Fibroblast of skin of abdomen (primary cell): Measurements from ENCODE around the gene YWHAG. TPM values are rescaled to one million over a fixed set of nuclear protein-coding genes. Genes with fewer than 3 reads are reported as not detected.
"Not testable (repeated sequence)": the region's sequence is repeated elsewhere in the genome, so short reads cannot be mapped to it uniquely, and the experiment has no call there.

Source experiments
- DNase-seq: peaks from one replicate; pipeline ENCODE4 v3.0.0-alpha.2; 2013
- polyA plus RNA-seq, 2 experiments: library from polyadenylated mRNA; unstranded; fragments of 120-200 nt; gene quantifications; one replicate each; pipeline ENCODE4 v1.2.1, GENCODE V29; 2013; ENCODE audit not compliant: insufficient read length in 2 of 2

YWHAG gene
- polyA plus RNA-seq (2013, experiment 1 of 2; ENCODE audit: insufficient read length) = 168 TPM
- 166 TPM for polyA plus RNA-seq (2013, experiment 2 of 2; ENCODE audit: insufficient read length)

DNA sequence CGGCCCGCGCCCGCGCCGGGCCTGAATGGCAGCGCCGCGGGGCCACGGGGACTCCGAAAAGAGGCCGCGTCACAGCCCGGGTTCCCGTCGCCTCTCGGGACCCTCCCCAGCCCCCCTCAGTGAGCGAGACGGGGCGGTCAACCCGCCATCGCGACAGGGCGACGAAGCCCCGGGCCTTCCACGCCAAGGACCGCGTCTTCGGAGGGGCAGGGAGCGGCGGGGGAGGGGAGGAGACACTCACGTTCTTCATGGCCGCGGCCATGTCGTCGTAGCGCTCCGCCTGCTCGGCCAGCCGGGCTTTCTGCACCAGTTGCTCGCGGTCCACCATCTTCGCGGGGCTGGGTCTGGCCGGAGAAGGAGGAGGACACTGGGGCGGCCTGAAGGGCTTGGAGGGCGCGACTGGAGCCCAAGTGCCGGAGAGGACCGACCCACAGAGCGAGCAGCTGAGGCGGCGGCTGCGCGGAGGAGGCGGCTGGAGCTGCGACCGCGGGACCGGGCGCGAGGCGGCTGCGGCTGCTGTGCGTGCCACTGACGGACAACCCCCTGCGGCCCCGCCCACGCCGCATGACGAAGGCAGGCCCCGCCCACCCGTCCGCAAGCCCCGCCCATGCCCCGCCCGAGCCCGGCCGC is at the start of gene YWHAG:
Gene YWHAG (minus strand): TSS at position 511 of the 630 bp plus-strand sequence. CDS start 183 bp downstream, at position 328.
- peak; percentile 88 for DNase-seq

DNA sequence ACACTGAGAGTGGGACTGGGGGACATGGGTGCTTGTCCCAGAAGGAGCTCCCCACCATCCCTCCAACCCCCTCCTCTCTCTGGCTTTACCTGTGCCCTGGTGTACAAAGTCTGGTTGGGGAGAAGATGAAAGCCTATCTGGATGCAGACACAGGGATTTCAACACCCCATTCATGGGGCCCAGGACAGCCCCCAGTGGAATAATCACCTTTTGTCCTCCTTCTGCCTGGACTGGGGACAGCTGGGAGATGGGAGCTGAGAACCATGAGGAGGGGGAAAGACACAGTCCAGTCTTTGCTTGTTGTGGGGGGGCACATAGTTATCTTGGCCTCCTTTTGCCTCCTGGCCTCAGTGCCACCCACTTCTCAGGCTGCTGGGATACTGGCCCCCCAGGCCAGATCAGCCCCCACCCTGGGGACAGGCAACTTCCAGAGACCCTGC is 49.4 kb upstream of the YWHAG start:
- DNase-seq = no peak

DNA sequence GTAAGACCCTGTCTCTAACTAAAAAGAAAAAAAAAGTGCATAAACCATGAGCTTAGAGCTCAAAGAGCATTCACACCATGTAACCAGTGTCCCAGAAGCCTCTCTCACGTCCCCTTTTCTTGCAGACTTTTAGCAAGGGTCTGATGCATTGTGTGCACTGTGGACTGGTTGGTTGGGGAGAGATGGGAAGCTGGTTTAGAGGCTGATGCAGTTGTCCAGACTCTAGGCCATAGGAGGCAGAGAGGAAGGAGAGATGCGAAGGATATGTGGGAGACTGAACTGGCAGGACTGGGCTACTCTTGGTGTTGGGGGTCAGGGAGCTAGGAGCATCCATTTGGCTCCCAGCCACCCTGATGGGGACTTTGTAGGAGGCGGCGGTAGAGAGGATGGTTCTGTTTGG is 48.9 kb upstream of the YWHAG start:
- DNase-seq = no peak

DNA sequence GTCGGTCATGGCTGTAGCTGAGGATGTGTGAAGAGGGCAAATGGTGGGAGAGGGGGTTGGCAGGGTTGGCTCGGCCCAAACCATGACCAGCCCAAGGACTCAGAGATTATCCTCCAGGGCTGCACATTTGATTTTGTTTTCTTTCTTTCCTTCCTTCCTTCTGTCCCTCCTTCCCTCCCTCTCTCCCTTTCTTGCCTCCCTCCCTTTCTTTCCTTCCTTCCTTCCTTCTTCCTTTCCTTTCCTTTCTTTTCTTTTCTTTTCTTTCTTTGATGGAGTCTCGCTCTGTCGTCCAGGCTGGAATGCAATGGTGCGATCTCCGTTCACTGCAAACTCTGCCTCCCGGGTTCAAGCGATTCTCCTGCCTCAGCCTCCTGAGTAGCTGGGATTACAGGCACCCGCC is 46.9 kb upstream of the YWHAG start:
- no peak for DNase-seq

DNA sequence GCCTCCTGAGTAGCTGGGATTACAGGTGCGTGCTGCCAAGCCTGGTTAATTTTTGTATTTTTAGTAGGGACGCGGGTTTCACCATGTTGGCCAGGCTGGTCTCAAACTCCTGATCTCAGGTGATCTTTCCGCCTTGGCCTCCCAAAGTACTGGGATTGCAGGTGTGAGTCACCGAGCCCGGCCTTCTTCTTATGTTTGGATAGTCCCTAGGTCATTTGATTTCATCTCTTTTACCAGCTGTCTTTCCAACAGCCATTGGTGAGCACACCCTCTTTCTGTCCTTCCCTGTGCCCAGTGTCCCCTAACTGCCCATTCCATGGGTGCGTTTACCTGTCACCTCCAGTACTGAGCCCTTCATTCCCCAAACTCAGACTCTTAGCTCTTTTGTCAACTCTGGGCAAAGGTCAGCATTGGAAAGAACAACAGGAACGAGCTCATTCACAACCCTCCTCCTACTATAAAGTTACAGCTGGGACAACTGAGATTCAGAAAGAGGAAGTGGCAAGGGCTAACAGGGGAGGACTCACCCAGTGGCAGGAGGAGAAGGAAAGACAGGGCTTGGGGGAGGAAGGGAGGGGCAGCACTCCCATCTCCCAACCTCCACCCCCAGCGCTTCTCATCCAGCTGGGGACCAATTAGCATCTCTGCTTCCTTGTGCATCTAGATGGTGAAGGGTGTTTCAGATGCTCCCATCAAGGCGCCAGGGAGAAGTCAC is 45.1 kb upstream of the YWHAG start:
- no peak for DNase-seq

DNA sequence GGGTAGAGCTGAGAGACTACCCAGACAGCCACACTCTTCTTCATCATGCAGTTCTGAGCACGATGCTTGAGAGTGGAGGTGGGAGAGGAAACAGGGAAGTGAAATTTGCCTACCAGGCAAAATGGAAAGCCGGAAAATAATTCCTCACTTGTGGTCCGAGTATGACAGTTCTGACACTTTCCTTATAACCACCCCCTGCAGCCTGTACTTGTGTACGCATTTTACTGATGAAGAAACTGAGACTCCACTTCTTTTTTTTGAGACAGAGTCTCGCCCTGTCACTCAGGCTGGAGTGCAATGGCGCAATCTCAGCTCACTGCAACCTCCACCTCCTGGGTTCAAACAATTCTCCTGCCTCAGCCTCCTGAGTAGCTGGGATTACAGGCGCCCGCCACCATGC is 44.3 kb upstream of the YWHAG start:
- not testable (repeated sequence) for DNase-seq

DNA sequence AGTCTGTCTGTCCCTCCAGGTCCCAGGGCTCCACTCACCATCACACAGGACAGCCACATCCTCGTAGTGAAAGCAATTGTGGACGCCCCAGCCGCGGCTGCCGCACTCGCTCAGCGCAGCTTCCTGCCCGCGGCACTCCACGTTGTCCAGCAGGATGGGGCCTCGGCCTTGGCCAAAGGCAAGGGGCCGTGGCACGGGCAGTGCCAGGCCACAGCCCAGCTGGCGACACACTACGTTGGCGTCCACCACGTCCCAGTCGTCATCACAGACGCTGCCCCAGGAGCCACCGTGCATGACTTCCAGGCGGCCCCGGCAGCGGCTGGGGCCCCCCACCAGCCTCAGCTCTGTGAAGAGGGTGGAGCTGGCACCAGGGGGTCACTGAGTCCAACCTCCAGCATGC is 41.5 kb upstream of the YWHAG start:
- no peak for DNase-seq

DNA sequence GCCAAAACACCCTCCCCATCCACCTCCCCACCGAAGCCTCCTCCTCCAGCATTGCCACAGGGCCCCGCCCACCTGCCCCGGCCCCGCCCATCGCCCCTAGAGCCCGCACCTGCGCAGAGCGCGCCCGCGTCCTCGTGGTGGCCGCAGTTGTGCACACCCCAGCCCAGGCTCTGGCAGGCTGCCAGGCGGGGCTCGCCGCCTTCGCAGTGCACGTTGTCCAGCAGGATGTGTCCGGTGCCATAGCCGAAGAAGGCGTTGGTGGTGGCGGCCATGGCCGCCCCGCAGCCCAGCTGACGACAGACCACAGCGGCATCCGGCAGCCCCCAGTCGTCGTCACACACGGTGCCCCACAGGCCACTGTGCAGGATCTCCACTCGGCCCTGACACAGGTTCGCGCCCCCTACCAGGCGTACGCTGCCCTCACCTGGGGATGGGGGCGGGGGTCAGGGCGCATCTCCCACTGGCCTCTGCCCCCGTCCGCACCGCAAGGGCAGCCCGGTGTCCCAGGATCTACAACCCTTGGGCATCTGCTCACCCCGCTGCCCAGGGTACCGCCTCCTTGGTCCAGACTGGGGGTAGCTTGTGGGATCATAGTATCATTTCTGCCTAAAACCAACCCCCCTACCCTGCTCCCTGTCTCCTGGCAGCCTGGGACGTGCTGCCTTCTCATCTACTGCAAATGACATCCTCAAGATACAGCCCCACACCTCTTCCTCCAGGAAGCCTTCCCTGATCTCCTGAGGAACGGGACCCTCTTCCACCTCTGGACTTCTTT is 38.8 kb upstream of the YWHAG start:
- peak; percentile 57 for DNase-seq

DNA sequence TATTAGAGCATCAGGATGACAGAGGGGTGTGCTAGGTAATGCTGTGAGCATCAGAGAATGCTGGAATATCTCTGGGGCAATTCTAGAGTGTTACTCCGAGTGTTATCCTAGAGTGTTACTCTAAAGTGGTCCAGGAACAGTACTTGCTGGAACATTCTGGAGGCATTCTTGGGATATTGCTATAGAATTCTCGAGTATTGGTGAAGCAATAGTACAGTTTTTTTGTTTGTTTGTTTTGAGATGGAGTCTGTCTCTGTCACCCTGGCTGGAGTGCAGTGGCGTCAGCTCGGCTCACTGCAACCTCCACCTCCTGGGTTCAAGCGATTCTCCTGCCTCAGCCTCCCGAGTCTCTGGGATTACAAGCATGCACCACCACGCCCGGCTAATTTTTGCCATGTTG is 38.1 kb upstream of the YWHAG start:
- no peak for DNase-seq

DNA sequence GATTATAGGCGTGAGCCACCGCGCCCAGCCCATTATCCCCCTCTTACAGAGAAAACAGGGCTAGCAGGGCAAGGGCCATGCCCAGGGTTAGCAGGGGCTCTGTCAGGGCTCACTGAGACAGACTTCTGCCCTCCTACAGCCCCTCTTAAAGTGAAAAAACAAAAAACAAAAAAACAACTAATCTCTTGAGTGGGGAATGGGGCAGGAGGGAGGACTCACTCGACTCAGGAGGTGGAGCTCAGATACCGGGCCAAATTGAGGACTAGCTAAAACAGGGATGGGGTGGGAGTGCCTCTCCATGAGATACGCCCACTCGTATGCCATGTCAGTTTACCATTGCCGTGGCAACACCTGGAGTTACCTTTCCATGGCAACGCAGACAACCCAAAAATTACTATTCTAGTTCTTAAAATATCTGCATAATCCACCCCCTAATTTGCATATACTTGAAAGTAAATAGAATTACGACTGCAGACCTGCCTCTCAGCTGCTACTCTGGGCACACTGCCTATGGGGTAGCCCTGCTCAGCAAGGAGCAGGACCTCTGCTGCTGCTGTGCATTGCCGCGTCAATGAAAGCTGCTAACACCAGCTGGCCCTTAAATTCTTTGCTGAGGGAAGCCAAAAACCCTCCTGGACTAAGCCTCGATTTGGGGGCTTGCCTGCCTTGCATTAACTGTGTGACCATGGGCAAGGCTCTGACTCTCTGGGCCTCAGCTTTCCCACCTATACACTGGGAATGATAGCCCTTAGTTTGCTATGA is 37.4 kb upstream of the YWHAG start:
- DNase-seq = no peak

DNA sequence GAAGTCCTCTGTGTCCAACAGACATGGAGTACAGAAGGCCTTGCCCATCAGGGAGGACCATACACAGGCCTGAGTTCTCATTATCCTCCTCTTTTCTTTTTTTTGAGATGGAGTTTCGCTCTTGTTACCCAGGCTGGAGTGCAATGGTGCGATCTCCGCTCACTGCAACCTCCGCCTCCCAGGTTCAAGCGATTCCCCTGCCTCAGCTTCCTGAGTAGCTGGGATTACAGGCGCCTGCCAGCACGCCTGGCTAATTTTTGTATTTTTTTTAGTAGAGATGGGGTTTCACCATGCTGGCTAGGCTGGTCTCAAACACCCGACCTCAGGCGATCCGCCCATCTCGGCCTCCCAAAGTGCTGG is 36.8 kb upstream of the YWHAG start:
- not testable (repeated sequence) for DNase-seq

DNA sequence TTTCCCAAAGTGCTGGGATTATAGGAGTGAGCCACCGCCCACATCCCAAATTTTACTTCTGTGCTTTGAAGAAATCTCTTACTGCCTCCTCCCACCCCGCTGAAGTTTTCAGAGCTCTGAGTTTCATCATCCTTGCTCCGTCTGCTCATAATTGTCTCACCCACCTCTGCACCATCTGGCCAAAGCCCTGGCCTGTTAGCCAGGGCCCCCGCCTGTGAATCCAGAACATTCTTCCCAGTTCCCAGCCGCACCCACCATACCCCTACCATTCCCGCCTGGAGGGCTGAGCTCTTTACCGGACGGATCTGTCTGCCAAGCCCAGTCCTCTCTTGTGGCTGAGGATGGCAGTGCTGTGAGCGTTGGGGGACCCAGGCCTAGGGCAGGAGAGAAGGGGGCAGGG is 36.2 kb upstream of the YWHAG start:
- no peak for DNase-seq

DNA sequence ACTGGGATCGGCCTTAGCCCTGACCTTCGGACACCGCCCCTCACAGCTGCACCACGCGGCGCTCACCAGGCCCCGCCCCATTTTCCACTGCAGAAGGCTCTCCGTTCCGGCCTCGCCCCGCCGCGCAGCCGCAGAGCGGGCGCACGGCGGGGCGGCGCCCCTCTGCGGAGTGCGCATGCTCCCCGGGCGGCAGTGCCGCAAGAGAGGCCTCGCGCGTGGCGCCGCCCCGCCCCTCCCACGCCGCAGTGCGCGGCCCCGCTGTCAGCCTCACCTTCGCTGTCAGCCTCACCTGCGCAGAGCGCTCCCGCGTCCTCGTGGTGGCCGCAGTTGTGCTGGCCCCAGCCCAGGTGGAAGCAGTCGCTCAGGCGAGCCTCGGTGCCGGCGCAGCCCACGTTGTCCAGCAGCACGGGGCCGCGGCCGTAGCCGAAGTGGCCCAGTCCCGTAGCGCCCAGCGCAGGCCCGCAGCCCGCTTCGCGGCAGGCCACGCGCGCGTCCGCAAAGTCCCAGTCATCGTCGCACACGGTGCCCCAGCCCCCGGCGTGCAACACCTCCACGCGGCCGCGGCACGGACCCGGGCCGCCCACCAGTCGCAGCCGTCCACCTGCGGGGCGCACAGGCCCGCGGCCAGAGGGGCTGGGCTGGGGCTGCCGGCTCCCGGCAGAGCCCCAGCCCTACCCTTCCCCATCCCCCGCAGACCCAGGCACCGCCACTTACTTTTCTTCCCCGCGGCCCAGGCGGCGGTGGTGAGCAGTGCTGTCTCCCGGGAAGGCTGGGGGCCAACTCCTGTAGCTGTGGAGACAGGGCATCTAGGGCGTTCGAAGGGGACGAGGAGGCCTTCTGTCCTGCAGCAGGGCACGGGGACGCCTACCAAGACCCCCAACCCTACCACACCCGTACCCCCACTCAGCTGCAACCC is 34.6 kb upstream of the YWHAG start:
- peak; percentile 84 for DNase-seq

DNA sequence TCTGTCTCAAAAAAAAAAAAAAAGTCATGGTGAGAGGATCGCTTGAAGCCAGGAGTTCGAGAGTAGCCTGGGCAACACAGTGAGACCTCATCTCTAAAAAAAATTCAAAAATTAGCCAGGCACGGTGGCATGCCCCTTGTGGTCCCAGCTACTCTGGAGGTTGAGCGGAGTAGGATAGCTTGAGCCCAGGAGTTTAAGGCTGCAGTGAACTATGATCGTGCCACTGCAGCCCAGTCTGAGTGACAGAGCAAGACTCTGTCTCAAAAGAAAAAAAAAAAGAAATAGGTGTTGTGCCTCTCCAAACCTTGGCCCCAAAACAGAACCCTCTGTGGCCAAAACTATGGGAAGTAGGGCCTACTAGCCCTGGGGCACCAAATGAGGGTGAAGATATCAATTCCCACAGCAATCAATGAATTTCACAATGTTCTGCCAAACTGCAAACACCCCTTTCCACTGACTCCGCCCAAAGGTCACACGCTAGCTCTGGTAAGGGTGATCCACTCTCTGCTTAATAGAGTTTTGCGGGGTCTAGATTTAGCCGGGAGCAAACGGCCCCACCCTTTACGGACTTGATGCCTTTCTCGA is 33.8 kb upstream of the YWHAG start:
- no peak for DNase-seq

DNA sequence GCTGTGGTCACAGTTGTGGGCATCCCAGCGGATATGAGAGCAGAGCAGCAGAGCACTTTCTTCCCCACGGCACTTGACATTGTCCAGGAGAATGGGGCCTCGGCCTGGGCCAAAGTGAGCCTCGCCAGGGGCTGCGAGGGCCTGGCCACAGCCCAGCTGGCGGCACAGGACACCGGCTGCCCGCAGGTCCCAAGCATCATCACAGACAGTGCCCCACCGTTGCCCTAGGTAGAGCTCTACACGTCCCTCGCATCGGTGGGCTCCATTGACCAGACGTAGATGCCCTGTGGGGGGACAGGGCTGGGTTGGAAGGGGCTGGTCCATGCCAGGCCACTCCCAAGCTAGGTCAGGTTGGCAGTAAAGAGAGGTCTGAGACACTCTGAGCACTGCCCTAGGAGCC is 31.3 kb upstream of the YWHAG start:
- DNase-seq = no peak

DNA sequence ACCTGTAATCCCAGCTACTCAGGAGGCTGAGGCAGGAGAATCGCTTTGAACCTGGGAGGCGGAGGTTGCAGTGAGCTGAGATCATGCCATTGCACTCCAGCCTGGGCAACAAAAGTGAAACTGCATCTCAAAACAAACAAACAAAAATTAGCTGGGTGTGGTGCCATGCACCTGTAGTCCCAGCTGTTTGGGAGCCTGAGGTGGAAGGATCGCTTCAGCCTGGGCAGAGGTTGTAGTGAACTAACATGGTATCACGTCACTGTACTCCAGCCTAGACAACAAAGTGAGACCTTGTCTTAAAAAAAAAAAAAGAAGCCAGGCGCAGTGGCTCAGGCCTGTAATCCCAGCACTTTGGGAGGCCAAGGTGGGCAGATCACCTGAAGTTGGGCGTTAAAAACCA is 29.0 kb upstream of the YWHAG start:
- DNase-seq = not testable (repeated sequence)

DNA sequence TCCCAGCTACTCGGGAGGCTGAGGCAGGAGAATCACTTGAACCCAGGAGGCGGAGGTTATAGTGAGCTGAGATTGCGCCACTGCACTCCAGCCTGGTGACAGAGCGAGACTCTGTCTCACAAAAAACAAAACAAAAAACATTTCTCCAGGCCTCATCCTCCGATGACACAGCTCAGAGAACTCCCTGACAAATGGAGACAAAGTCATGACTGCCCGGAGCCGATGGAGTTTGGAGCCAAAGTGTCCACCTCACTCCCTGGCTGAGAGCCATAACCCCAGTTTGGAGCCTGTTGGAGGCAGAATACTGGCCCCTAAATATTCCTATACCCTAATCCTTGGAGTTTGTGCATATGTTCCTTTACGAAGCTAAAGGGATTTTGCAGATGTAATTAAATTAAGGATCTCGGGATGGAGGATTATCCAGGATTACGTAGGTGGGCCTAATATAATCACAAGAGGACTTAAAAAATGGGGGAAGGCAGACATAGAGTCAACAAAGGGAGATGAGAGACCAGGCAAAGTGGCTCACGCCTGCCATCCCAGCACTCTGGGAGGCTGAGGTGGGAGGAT is 28.0 kb upstream of the YWHAG start:
- DNase-seq = no peak

DNA sequence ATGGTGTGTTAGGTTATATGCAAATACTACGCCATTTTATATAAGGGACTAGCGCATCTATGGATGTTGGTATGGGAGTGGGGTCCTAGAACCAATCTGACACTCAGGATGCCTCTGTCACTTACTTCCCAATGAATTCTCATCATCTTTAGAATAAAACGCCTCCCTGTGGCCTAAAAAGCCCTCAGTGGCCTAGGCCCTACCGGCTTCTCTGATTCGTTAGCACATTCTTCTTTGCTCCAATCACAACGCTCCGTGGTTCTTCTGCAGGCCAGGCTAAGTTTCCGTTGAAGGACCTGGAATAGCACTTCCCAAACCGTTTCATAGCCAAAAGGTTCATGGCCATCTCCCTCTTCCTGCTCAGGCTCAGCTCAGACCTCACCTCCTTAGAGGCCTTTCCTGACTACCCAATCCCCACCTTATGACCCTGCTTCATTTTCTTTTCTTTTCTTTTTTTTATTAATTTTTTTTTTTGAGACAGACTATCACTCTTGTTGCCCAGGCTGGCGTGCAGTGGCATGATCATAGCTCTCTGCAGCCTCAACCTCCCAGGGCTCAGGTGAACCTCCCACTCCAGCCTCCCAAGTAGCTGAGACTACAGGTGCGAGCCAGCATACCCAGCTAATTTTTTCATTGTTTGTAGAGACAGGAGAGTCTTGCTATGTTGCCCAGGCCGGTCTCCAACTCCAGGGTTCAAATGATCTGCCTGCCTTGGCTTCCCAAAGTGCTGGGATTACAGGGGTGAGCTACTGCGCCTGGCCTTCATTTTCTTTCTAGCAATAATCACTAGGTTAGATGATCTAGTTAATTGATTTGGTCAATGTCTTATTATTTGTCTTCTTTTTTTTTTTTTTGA is 24.5 kb upstream of the YWHAG start:
- peak; percentile 39 for DNase-seq

DNA sequence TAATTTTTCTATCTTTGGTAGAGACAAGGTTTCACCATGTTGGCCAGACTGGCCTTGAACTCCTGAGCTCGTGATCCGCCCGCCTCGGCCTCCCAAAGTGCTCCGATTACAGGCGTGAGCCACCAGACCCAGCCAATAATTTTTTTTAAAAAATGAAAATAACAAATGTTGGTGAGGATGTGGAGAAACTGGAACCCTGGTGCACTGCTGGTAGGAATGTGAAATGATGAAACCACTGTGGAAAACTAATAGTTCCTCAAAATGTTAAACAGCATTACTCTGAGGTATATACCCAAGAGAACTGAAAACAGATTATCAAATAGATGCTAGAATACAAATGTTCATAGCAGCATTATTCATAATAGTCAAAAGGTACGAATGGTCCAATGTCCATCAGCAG is 23.0 kb upstream of the YWHAG start:
- DNase-seq = no peak

DNA sequence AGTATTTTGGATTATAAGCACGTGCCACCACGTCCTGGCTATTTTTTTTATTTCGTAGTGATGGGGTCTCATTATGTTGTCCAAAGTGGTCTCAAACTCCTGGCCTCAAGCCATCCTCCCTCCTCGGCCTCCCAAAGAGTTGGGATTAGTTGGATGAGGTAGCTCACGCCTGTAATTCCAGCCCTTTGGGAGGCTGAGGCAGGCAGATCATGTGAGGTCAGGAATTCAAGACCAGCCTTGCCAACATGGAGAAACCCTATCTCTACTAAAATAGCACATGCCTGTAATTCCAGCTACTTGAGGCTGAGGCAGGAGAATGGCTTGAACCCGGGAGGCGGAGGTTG is 21.8 kb upstream of the YWHAG start:
- peak; percentile 18 for DNase-seq
